GM21526 (cell line): ENCODE results near the gene HS1BP3.

Source experiments
- ATAC-seq: cut with Tn5 transposase; IDR thresholded peaks from one replicate; pipeline ENCODE4 v1.9.1; 2021; ENCODE audit warnings: moderate library complexity; ENCODE audit not compliant: unreplicated experiment, low FRiP score

Gene HS1BP3

GRCh38 chr2:20620271-20620681, 30.6 kb downstream of the HS1BP3 start:
- no peak for ATAC-seq

GRCh38 chr2:20619624-20620024, 31.3 kb downstream of the HS1BP3 start:
- no peak for ATAC-seq

GRCh38 chr2:20618886-20619521, 31.9 kb downstream of the HS1BP3 start:
- ATAC-seq, result no peak

GRCh38 chr2:20618468-20618885, 32.4 kb downstream of the HS1BP3 start:
- no peak for ATAC-seq

- no peak for ATAC-seq
These were observed 32.9 kb downstream of the HS1BP3 start for GRCh38 chr2:20617892-20618467.

- no peak for ATAC-seq
These were observed 33.8 kb downstream of the HS1BP3 start for GRCh38 chr2:20617081-20617575.

GRCh38 chr2:20616341-20616871, 34.5 kb downstream of the HS1BP3 start:
- no peak for ATAC-seq

- no peak for ATAC-seq
These were observed 35.2 kb downstream of the HS1BP3 start for GRCh38 chr2:20615466-20616241.

GRCh38 chr2:20615068-20615465, 35.8 kb downstream of the HS1BP3 start:
- ATAC-seq, result no peak

GRCh38 chr2:20614201-20615067, 36.5 kb downstream of the HS1BP3 start:
- no peak for ATAC-seq

GRCh38 chr2:20612925-20613916, 37.7 kb downstream of the HS1BP3 start:
- no peak for ATAC-seq

GRCh38 chr2:20611844-20612356, 39.0 kb downstream of the HS1BP3 start:
- ATAC-seq, result no peak

- ATAC-seq, result no peak
These were observed 39.6 kb downstream of the HS1BP3 start for GRCh38 chr2:20611077-20611843.

GRCh38 chr2:20609995-20610357, 40.9 kb downstream of the HS1BP3 start:
- ATAC-seq, result no peak

GRCh38 chr2:20609349-20609994, 41.4 kb downstream of the HS1BP3 start:
- no peak for ATAC-seq

GRCh38 chr2:20608666-20609348, 42.1 kb downstream of the HS1BP3 start:
- no peak for ATAC-seq

- ATAC-seq, result no peak
These were observed 43.5 kb downstream of the HS1BP3 start for GRCh38 chr2:20607446-20607845.
